LNCAP (cell line): Measurements from ENCODE around the gene KRTAP24-1.

Source experiments
- TF ChIP-seq, protein P1 (sequence below): fragments of 450-650 bp; IDR thresholded peaks from 2 replicates; pipeline ENCODE4 v1.5.1; 2017; ENCODE audit warnings: mild to moderate bottlenecking

The KRTAP24-1 gene

GRCh38 chr21:30234643-30235042 is 48.1 kb downstream of the KRTAP24-1 start:
- TF ChIP-seq, protein P1, sequence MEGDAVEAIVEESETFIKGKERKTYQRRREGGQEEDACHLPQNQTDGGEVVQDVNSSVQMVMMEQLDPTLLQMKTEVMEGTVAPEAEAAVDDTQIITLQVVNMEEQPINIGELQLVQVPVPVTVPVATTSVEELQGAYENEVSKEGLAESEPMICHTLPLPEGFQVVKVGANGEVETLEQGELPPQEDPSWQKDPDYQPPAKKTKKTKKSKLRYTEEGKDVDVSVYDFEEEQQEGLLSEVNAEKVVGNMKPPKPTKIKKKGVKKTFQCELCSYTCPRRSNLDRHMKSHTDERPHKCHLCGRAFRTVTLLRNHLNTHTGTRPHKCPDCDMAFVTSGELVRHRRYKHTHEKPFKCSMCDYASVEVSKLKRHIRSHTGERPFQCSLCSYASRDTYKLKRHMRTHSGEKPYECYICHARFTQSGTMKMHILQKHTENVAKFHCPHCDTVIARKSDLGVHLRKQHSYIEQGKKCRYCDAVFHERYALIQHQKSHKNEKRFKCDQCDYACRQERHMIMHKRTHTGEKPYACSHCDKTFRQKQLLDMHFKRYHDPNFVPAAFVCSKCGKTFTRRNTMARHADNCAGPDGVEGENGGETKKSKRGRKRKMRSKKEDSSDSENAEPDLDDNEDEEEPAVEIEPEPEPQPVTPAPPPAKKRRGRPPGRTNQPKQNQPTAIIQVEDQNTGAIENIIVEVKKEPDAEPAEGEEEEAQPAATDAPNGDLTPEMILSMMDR = no peak

DNA sequence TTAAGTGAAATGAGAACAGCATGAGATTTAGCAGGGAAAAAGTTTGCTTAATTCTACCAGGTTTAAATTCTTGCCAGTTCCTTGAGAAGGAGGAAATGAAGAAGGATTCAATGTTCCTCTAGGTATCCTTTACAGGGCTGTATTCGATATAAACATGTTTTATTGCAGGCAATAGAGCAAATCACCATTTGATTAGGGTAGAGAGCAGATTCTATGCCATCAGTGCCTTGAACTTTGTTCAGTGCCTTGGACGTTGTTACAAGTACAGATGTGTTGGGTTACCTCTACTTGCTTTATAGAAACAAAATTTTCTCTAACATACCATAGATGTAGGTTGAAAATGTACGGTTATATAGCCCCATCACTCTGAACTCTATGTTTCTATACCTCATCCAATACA is 48.7 kb downstream of the KRTAP24-1 start:
- TF ChIP-seq, protein P1 = no peak

- TF ChIP-seq, protein P1 = no peak
Measured at GRCh38 chr21:30233228-30234020, 49.3 kb downstream of the KRTAP24-1 start.

GRCh38 chr21:30232011-30232410 is 50.7 kb downstream of the KRTAP24-1 start:
- TF ChIP-seq, protein P1 = no peak
